NCI-H1417 treated with DMSO at 0.1 percent for 48 hours (cell line): Measurements from ENCODE around the gene UTP14C.
"Not testable (repeated sequence)": the region's sequence is repeated elsewhere in the genome, so short reads cannot be mapped to it uniquely, and the experiment has no call there.

Experiments
- DNase-seq: peaks from one replicate; lab custom pipeline; 2025; lab: John Stamatoyannopoulos, UW

Gene UTP14C

GRCh38 chr13:52004511-52005170 is 19.9 kb upstream of the UTP14C start:
- DNase-seq, result no peak

GRCh38 chr13:52005841-52006522 is 18.5 kb upstream of the UTP14C start:
- DNase-seq, result no peak

- no peak for DNase-seq
Measured at GRCh38 chr13:52006523-52007245, 17.8 kb upstream of the UTP14C start.

- no peak for DNase-seq
Measured at GRCh38 chr13:52009946-52010345, 14.5 kb upstream of the UTP14C start.

GRCh38 chr13:52010890-52011631 is 13.4 kb upstream of the UTP14C start, which contains the start of gene ATP7B:
ATP7B (minus strand) TSS chr13:52011450; CDS start chr13:52011337, 113 bp downstream.
- no peak for DNase-seq

GRCh38 chr13:52011632-52012511 is 12.6 kb upstream of the UTP14C start, which contains the start of gene ALG11:
ALG11 (plus strand) TSS chr13:52012398; CDS start chr13:52012419, 21 bp downstream.
- DNase-seq, result peak; percentile 98

- DNase-seq, result no peak
Measured at GRCh38 chr13:52012512-52012836, 12.0 kb upstream of the UTP14C start.

GRCh38 chr13:52016296-52016695 is 8.2 kb upstream of the UTP14C start:
- no peak for DNase-seq

GRCh38 chr13:52020191-52020590 is 4.3 kb upstream of the UTP14C start:
- DNase-seq, result no peak

GRCh38 chr13:52022356-52022755 is 2.1 kb upstream of the UTP14C start:
- DNase-seq, result no peak

- DNase-seq, result no peak
Measured at GRCh38 chr13:52025475-52026245, 1.2 kb downstream of the UTP14C start.

- no peak for DNase-seq
Measured at GRCh38 chr13:52026246-52026626, 1.7 kb downstream of the UTP14C start.

GRCh38 chr13:52027832-52028231 is 3.3 kb downstream of the UTP14C start:
- no peak for DNase-seq

- no peak for DNase-seq
Measured at GRCh38 chr13:52029569-52029968, 5.1 kb downstream of the UTP14C start.

GRCh38 chr13:52030401-52030800 is 5.9 kb downstream of the UTP14C start:
- DNase-seq, result not testable (repeated sequence)

- DNase-seq, result no peak
Measured at GRCh38 chr13:52033039-52033438, 8.5 kb downstream of the UTP14C start.

GRCh38 chr13:52034616-52035226 is 10.2 kb downstream of the UTP14C start:
- no peak for DNase-seq

GRCh38 chr13:52036037-52036436 is 11.5 kb downstream of the UTP14C start:
- no peak for DNase-seq

- no peak for DNase-seq
Measured at GRCh38 chr13:52043675-52044074, 19.2 kb downstream of the UTP14C start.

- DNase-seq, result no peak
Measured at GRCh38 chr13:52047463-52047862, 23.0 kb downstream of the UTP14C start.
